Measurements from ENCODE around the gene PKIG. TPM values are rescaled to one million over a fixed set of nuclear protein-coding genes. Genes with fewer than 3 reads are reported as not detected.

Gene PKIG
- total RNA-seq, 1 donor from 2014 or later = 51.6 TPM

DNA sequence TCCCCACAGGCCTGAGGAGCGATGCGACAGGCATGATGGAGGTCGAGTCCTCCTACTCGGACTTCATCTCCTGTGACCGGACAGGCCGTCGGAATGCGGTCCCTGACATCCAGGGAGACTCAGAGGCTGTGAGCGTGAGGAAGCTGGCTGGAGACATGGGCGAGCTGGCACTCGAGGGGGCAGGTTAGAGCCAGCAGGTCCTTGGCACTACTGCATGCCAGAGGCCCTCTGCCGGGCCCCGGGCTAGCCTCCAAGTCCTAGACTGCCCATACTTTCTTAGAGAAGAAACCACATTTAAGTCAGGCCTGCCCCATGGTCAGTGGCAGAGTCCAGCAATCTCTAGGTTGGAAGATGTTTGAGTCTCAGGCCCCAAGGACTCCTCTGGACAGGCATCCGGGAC, 32.1 kb downstream of the PKIG start:
- DNase-seq (ENCODE audit: low spot score in 2 of 2, unreplicated experiment in 2 of 2) = no peak
- Mint-ChIP-seq H3K27me3 (ENCODE audit: low read depth) (no peaks in the 10 kb centered on the region), H3K36me3 (peaks cover 35% of the 10 kb centered on the region), H3K4me1 (peaks cover 5% of the 10 kb centered on the region), H3K27ac (peak overlapping the region; percentile 37), H3K9me3 (no peaks in the 10 kb centered on the region), H3K4me3 (no peak overlapping the region)
- TF ChIP-seq, protein P1, sequence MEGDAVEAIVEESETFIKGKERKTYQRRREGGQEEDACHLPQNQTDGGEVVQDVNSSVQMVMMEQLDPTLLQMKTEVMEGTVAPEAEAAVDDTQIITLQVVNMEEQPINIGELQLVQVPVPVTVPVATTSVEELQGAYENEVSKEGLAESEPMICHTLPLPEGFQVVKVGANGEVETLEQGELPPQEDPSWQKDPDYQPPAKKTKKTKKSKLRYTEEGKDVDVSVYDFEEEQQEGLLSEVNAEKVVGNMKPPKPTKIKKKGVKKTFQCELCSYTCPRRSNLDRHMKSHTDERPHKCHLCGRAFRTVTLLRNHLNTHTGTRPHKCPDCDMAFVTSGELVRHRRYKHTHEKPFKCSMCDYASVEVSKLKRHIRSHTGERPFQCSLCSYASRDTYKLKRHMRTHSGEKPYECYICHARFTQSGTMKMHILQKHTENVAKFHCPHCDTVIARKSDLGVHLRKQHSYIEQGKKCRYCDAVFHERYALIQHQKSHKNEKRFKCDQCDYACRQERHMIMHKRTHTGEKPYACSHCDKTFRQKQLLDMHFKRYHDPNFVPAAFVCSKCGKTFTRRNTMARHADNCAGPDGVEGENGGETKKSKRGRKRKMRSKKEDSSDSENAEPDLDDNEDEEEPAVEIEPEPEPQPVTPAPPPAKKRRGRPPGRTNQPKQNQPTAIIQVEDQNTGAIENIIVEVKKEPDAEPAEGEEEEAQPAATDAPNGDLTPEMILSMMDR (IDR thresholded peaks at IDR 0.05; ENCODE audit: unreplicated experiment) = no peak

- no peak overlapping the region for H3K4me3 Mint-ChIP-seq
- TF ChIP-seq, protein P1 (IDR thresholded peaks at IDR 0.05; ENCODE audit: unreplicated experiment) = no peak
- H3K4me1 Mint-ChIP-seq = no peaks in the 10 kb centered on the region
- H3K36me3 Mint-ChIP-seq = peaks cover 43% of the 10 kb centered on the region
- H3K9me3 Mint-ChIP-seq = no peaks in the 10 kb centered on the region
- H3K27me3 Mint-ChIP-seq (ENCODE audit: low read depth) = no peaks in the 10 kb centered on the region
- H3K27ac Mint-ChIP-seq = peak overlapping the region; percentile 64
- no peak for DNase-seq (ENCODE audit: low spot score in 2 of 2, unreplicated experiment in 2 of 2)
These were observed 32.9 kb downstream of the PKIG start for GRCh38 chr20:44615169-44615791.

DNA sequence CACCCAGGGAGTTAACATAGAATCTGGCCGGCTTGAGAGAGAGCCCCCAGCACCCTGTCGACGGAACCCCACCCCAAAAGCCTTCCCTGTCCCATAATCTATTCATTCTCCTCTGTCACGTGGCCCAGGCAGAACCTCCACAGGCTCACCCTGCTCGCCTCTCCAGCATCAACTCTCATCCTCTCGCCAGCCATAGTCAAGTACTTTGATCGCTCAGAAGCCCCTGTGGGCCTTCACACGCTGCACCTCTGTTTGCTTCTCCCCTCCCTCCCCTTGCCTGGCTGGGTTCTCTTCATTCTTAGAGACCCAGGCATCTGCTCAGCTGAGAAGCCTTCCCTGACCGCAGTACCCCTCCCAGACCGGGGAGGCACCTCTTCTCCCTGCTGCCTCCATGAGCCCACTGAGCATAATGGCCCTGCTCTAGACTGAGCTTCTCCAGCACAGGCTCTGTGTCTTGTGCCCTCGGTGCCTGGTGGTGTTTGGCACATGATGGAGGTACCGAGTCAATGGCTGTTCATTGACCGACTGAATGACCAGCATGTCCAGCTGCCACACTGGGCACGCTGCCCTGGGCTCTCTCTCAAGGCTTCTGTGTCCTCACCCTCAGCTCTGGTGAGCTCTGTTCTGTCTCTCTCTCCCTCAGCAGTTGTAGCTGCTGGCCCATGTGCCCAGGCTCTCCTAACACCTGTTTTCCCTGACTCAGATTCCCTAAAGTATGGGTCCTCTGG, 33.7 kb downstream of the PKIG start:
- no peaks in the 10 kb centered on the region for H3K27me3 Mint-ChIP-seq (ENCODE audit: low read depth)
- no peaks in the 10 kb centered on the region for H3K4me1 Mint-ChIP-seq
- DNase-seq (ENCODE audit: low spot score in 2 of 2, unreplicated experiment in 2 of 2) = no peak
- no peaks in the 10 kb centered on the region for H3K9me3 Mint-ChIP-seq
- no peak overlapping the region for H3K27ac Mint-ChIP-seq
- TF ChIP-seq, protein P1 (IDR thresholded peaks at IDR 0.05; ENCODE audit: unreplicated experiment) = no peak
- H3K36me3 Mint-ChIP-seq = peaks cover 50% of the 10 kb centered on the region
- no peak overlapping the region for H3K4me3 Mint-ChIP-seq

DNA sequence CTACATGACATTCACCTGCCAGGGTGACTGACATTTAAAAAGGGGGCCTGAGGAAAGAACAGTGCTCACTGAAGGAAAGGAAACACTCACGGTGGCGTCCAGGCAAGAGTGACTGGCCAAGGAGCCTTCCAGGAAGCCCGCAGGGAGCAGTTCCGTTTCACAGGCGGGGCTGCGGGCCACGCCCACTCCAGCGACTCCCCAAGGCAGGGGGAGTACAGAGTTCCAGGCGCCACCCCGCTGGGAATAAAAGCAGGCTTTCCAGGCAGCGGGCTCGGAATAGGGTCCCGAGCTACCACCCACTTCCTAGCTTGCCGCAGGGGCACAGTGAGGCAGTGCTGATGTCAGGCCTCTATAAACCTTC, 34.2 kb downstream of the PKIG start:
- no peaks in the 10 kb centered on the region for H3K9me3 Mint-ChIP-seq
- no peaks in the 10 kb centered on the region for H3K27me3 Mint-ChIP-seq (ENCODE audit: low read depth)
- peaks cover 55% of the 10 kb centered on the region for H3K36me3 Mint-ChIP-seq
- no peak overlapping the region for H3K4me3 Mint-ChIP-seq
- no peak for DNase-seq (ENCODE audit: low spot score in 2 of 2, unreplicated experiment in 2 of 2)
- no peak overlapping the region for H3K27ac Mint-ChIP-seq
- H3K4me1 Mint-ChIP-seq = no peaks in the 10 kb centered on the region
- TF ChIP-seq, protein P1 (IDR thresholded peaks at IDR 0.05; ENCODE audit: unreplicated experiment) = no peak

DNA sequence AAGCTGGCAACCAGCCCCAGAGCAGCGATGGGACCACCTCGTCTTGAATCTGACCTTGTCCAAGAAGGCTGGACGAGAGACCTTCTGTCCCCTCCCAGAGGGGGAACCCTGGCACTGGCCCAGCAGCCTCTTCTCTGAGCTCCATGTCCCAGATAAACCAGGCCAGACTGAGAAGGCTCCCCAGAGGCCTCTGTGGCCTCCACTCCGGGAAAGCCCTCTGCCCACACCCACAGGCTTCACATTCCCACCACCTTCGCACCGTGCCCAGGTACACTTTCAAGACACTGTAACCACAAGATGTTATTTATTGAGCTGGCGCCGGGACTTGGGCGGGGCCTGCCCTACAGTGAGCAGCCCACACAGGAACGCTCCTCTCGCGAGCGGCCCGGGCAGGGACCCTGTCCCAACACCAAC, 35.9 kb downstream of the PKIG start:
- Mint-ChIP-seq H3K27me3 (ENCODE audit: low read depth) (no peaks in the 10 kb centered on the region), H3K27ac (no peak overlapping the region)

More for the DNA sequence above, 35.9 kb downstream of the PKIG start:
- Mint-ChIP-seq H3K4me1 (no peaks in the 10 kb centered on the region), H3K36me3 (peaks cover 68% of the 10 kb centered on the region), H3K9me3 (no peaks in the 10 kb centered on the region), H3K4me3 (no peak overlapping the region)
- TF ChIP-seq, protein P1 (IDR thresholded peaks at IDR 0.05; ENCODE audit: unreplicated experiment) = no peak
- DNase-seq (ENCODE audit: low spot score in 2 of 2, unreplicated experiment in 2 of 2) = no peak

Data from mesothelial cell of epicardium (in vitro differentiated cells).